Tibial artery (tissue), 4 donors: ENCODE results near the gene SDK1.

Source experiments
- DNase-seq, 2 donors: peaks; one replicate each; pipeline ENCODE4 v3.0.0-alpha.2; 2019
- H3K27ac ChIP-seq, 2 donors: fragments of 200-600 bp; sonication (generic) in 1 of 2; 1 replicate in 1 of 2; 2 replicates in 1 of 2; pipeline ENCODE4 v1.5.1; 2018 to 2019; ENCODE audit warnings: mild to moderate bottlenecking in 1 of 2
- H3K27me3 ChIP-seq, 2 donors: fragments of 200-600 bp; sonication (generic) in 1 of 2; one replicate each; pipeline versions ENCODE4 v1.5.1 to v1.6.0; 2016 to 2019
- H3K36me3 ChIP-seq, 3 donors: fragments of 200-600 bp; sonication (generic) in 2 of 3; one replicate each; pipeline ENCODE4 v1.5.1; 2016 to 2019; ENCODE audit warnings: mild to moderate bottlenecking in 2 of 3
- H3K4me1 ChIP-seq, 4 donors: fragments of 200-600 bp; sonication (generic) in 2 of 4; 1 replicate in 3 of 4; 2 replicates in 1 of 4; pipeline ENCODE4 v1.5.1; 2016 to 2019
- H3K4me3 ChIP-seq, 2 donors: fragments of 200-600 bp; sonication (generic) in 1 of 2; 1 replicate in 1 of 2; 2 replicates in 1 of 2; pipeline ENCODE4 v1.5.1; 2018 to 2019; ENCODE audit warnings: mild to moderate bottlenecking in 2 of 2
- H3K9me3 ChIP-seq, 3 donors: fragments of 200-600 bp; sonication (generic) in 1 of 3; one replicate each; pipeline ENCODE4 v1.5.1; 2016 to 2019
- intact Hi-C: fragments of 100-400 bp; cut with DNase I; formaldehyde crosslinking; loops from one replicate; pipeline ENCODE4 v1.15.0; 2023; ENCODE audit warnings: low total_unique reads
- TF ChIP-seq, protein P1 (sequence below), 2 experiments: fragments of 200-600 bp in 1 of 2; fragments of 450-650 bp in 1 of 2; IDR thresholded peaks; one replicate each; pipeline ENCODE4 v1.5.1; 2017 to 2019; ENCODE audit warnings: antibody characterized with exemption in 2 of 2, mild to moderate bottlenecking in 1 of 2, moderate library complexity in 1 of 2

The SDK1 gene

DNA sequence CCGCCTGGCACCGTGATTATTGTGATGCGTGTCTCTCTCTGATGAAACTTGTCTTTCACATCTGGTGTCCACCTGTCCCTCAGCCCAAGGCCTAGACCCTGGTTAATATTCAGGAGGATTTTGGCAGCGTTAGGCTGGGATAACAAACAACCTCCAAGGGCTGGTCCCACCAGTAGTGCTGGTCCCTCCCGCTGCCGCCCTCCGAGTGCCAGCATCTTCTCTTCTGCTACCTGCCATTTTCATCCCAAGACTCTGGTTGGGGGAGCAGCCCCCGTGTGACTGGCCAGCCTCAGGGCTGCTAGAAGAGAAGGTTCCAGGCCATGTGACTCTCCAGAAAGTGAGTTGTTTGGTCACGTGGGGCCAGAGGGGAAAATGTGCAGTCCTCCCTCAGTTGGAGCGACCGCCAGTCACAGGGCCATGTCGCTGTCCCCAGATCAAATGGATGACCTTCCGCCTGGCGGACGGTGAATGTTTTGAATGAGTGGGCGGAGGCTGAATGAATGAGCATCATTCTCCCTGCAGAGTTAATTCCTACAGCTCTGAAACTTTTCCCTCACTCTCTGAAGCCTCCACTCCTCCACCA, 901.2 kb downstream of the SDK1 start:
- Histone ChIP-seq H3K27me3 (no peaks in the 10 kb centered on the region), H3K4me3 (no peak overlapping the region), H3K36me3 (peaks cover 0 to 6% (median 0%) of the 10 kb centered on the region in 3 donors), H3K9me3 (no peaks in the 10 kb centered on the region), H3K27ac (no peak overlapping the region), H3K4me1 (no peaks in the 10 kb centered on the region)
- no peak for DNase-seq
- TF ChIP-seq, protein P1, sequence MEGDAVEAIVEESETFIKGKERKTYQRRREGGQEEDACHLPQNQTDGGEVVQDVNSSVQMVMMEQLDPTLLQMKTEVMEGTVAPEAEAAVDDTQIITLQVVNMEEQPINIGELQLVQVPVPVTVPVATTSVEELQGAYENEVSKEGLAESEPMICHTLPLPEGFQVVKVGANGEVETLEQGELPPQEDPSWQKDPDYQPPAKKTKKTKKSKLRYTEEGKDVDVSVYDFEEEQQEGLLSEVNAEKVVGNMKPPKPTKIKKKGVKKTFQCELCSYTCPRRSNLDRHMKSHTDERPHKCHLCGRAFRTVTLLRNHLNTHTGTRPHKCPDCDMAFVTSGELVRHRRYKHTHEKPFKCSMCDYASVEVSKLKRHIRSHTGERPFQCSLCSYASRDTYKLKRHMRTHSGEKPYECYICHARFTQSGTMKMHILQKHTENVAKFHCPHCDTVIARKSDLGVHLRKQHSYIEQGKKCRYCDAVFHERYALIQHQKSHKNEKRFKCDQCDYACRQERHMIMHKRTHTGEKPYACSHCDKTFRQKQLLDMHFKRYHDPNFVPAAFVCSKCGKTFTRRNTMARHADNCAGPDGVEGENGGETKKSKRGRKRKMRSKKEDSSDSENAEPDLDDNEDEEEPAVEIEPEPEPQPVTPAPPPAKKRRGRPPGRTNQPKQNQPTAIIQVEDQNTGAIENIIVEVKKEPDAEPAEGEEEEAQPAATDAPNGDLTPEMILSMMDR (IDR thresholded peaks at IDR 0.05), result no peak
- intact Hi-C loops, result no loop called here

DNA sequence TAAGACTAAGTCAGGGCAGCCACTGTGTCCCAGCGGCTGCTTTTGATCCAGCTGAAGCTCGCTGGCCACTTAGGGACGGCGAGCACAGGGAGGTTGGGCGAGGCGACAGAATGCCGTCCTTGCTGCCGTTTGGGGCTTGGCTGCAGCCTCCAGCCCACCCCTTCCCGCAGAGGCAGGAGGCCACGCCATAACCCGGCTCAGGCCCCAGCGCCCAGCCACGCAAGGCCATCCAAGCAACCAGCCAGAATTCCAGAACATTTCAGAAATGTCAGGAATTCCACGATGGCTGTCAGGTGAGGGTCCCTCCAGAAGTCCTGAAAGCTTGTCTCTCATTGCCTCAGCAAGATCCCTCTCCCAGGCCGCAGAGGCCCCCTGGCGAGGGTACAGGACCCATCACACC, 901.9 kb downstream of the SDK1 start:
- Histone ChIP-seq H3K27ac (no peak overlapping the region), H3K4me3 (no peak overlapping the region), H3K27me3 (no peaks in the 10 kb centered on the region), H3K36me3 (peaks cover 0 to 3% (median 1%) of the 10 kb centered on the region in 3 donors), H3K9me3 (no peaks in the 10 kb centered on the region), H3K4me1 (no peaks in the 10 kb centered on the region)
- TF ChIP-seq, protein P1 (IDR thresholded peaks at IDR 0.05), result no peak
- DNase-seq, result no peak
- intact Hi-C loops, result no loop called here

DNA sequence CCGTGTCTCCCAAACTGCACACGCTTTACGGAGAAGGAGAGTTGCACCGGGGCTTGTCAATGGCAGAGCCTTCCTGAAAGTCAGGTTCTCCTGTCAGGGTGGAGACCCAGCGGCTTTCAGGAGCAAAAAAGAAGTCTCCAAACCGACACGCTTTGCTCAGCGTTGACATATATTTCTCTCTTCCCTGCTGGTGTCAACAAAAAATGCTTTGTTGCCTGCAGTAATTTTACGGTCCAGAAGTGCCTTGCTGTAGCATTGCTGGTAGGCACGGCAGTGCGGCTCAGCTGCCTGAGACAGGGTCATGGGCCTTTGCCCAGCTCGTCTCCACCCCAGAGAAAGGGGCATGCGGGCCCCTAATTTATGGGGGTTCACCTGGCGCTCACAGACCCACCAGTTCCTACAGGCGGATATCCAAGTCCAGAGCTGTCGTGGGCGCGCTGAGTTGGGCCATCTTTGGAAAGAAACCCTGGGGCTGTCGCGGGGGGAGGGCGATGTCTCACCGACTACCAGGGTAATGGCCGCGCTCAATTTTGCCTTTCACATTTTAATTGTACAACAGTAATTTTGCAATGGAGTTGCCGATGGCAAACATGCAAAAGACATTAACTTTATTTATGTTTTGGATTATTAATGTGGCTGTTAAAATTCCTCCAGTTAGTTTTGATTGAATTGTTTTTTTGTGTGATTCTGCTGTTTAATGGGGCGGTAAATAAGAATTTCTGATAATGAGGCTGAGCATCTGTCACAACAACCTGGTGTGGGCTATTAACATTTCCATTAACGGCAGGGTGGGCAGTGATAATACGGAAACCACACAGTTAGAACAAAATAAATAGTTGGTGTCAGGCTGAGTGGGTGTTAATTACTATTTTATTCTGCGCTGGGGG, 902.8 kb downstream of the SDK1 start:
- TF ChIP-seq, protein P1 (IDR thresholded peaks at IDR 0.05), result no peak
- no peaks in the 10 kb centered on the region for H3K9me3 ChIP-seq
- no peaks in the 10 kb centered on the region for H3K4me1 ChIP-seq
- H3K4me3 ChIP-seq, result no peak overlapping the region
- peaks cover 0 to 12% (median 9%) of the 10 kb centered on the region in 3 donors for H3K36me3 ChIP-seq
- H3K27me3 ChIP-seq, result no peaks in the 10 kb centered on the region
- no peak overlapping the region for H3K27ac ChIP-seq
- intact Hi-C loops, result no loop called here
- DNase-seq, result no peak

DNA sequence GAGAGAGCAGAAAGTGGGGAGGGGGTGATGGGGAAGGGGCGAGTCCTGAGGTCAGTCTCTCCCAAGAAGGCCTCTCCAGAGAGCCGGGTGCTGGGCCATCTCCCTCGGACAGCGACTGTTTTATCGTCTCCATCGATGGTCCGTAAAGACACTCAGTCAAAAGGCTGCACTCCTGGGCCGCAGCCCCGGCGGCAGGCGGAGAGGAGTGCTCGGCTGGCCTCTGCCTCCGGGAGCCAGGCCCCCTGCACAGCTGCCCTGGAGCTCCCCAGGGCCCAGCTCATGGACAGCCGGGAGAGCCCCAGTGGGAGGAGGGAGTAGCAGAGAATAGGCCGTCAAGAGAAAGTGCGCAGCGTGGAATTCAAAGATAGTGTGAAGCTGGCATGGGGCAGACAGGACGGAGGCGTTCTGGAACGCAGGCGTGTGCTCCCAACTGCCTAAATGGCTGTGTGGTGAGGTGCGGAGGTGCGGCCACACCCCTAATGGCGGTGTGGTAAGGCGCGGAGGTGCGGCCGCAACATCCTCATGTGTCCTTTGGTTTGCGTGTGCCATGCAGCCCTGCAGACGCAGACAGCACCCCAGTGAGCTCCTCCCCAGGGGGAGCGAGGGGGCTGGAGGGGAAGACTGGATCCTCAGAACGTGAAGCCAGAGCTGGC, 903.6 kb downstream of the SDK1 start:
- no peak for DNase-seq

DNA sequence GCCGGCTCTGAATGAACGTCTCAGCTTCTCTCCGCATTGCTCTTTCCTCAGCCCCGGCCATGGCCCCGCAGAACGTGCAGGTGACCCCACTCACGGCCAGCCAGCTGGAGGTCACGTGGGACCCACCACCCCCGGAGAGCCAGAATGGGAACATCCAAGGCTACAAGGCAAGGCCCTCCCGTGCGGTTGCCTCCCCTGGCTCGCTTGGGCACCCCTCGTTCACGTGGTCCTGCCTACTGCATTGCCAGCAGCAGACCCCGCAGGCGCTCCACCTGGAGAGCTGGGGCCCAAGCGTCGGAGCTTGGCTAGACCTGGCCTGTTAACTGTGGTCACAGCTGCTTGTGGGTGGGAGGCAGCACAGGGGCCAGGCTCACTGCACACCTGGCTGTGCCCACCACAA, 904.8 kb downstream of the SDK1 start:
- no peaks in the 10 kb centered on the region for H3K27me3 ChIP-seq
- no peaks in the 10 kb centered on the region for H3K9me3 ChIP-seq
- intact Hi-C loops, result no loop called here
- no peak overlapping the region for H3K27ac ChIP-seq
- no peak overlapping the region for H3K4me3 ChIP-seq
- no peaks in the 10 kb centered on the region for H3K4me1 ChIP-seq
- TF ChIP-seq, protein P1 (IDR thresholded peaks at IDR 0.05), result no peak
- peaks cover 15 to 28% (median 18%) of the 10 kb centered on the region in 3 donors for H3K36me3 ChIP-seq
- peak in 1 of 2 donors; percentile 56 for DNase-seq

More for the DNA sequence above, 903.6 kb downstream of the SDK1 start:
- intact Hi-C loops, result no loop called here
- Histone ChIP-seq H3K9me3 (no peaks in the 10 kb centered on the region), H3K4me3 (no peak overlapping the region), H3K4me1 (no peaks in the 10 kb centered on the region), H3K27me3 (no peaks in the 10 kb centered on the region), H3K27ac (no peak overlapping the region), H3K36me3 (peaks cover 4 to 19% (median 13%) of the 10 kb centered on the region in 3 donors)
- TF ChIP-seq, protein P1 (IDR thresholded peaks at IDR 0.05), result no peak
